Activated CD8-positive, alpha-beta memory T cell treated with anti-CD3 and anti-CD28 coated beads for 4 hours (primary cell): Measurements from ENCODE around the gene YBX1.
"Not testable (repeated sequence)": the region's sequence is repeated elsewhere in the genome, so short reads cannot be mapped to it uniquely, and the experiment has no call there.

Experiments used
- DNase-seq, 2 donors: peaks; one replicate each; pipeline ENCODE4 v3.0.0-alpha.2; 2020; ENCODE audit warnings: low read depth in 2 of 2

The YBX1 gene

GRCh38 chr1:42681741-42682483 is at the start of gene YBX1:
TSS of gene YBX1 (plus strand) at chr1:42682418. CDS start at chr1:42682566, 148 bp downstream.
- DNase-seq = peak; percentile 86 to 92

GRCh38 chr1:42639116-42639515 is 43.1 kb upstream of the YBX1 start:
- DNase-seq = no peak

GRCh38 chr1:42646056-42646455 is 36.2 kb upstream of the YBX1 start:
- no peak for DNase-seq

- DNase-seq = no peak
Measured at GRCh38 chr1:42657201-42657600, 25.0 kb upstream of the YBX1 start.

GRCh38 chr1:42657981-42658876 is 24.0 kb upstream of the YBX1 start, which contains the start of gene PPIH:
TSS of gene PPIH (plus strand) at chr1:42658423. CDS start at chr1:42658447, 24 bp downstream.
- DNase-seq = peak; percentile 90 to 91

- no peak for DNase-seq
Measured at GRCh38 chr1:42658877-42659337, 23.3 kb upstream of the YBX1 start.

GRCh38 chr1:42660907-42661500 is 21.2 kb upstream of the YBX1 start:
- DNase-seq = no peak

- DNase-seq = no peak
Measured at GRCh38 chr1:42669936-42670335, 12.3 kb upstream of the YBX1 start.

- no peak for DNase-seq
Measured at GRCh38 chr1:42670425-42670824, 11.8 kb upstream of the YBX1 start.

GRCh38 chr1:42674214-42674613 is 8.0 kb upstream of the YBX1 start:
- no peak for DNase-seq

GRCh38 chr1:42674682-42675081 is 7.5 kb upstream of the YBX1 start:
- no peak for DNase-seq

- DNase-seq = no peak
Measured at GRCh38 chr1:42675467-42675866, 6.8 kb upstream of the YBX1 start.

GRCh38 chr1:42676534-42677087 is 5.6 kb upstream of the YBX1 start:
- no peak for DNase-seq

GRCh38 chr1:42679364-42679983 is 2.7 kb upstream of the YBX1 start:
- no peak for DNase-seq

GRCh38 chr1:42680055-42680454 is 2.2 kb upstream of the YBX1 start:
- DNase-seq = no peak

- no peak for DNase-seq
Measured at GRCh38 chr1:42680921-42681683, 1.1 kb upstream of the YBX1 start.

GRCh38 chr1:42682484-42682738 is 193 bp downstream of the YBX1 start:
- DNase-seq = not testable (repeated sequence)

GRCh38 chr1:42682739-42683531 is 717 bp downstream of the YBX1 start:
- DNase-seq = peak; percentile 31 to 45

GRCh38 chr1:42684139-42684538 is 1.9 kb downstream of the YBX1 start:
- DNase-seq = no peak

GRCh38 chr1:42686418-42686817 is 4.2 kb downstream of the YBX1 start:
- DNase-seq = no peak
